Measurements from ENCODE around the gene RGL3. TPM values are rescaled to one million over a fixed set of nuclear protein-coding genes. Genes with fewer than 3 reads are reported as not detected.
A peak's percentile ranks its signal among the peaks of the same experiment; 100 is the strongest.

The RGL3 gene
- total and polyA plus RNA-seq, 9 of the 15 experiments (the other 6 are each of a cell fraction or from before 2014, with no cell fraction given), result 0.12 to 0.61 (median 0.32) TPM; not detected in 4

DNA sequence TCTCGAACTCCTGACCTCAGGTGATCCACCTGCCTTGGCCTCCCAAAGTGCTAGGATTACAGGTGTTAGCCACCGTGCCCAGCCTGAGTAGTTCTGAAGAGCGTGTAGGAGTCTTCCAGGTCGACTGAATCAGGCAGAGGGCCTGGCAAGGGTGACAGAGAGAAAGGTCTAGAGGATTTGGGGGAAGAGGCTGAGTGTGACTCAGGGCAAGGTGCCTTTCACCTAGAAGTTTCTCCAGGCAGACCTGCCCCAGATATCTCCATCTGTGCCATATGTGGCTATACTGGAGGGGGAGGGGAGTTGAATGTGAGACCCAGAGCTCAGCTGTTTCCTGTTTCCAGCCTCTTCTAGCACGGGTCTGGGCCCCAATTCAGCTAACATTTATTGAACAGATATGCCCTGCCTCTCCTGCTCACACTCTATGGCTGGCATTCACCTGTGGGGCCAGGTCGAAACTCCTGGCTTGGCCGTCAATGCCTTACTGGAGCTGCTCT is 71.5 kb downstream of the RGL3 start:
- WGBS (ENCODE audit: insufficient coverage, low coverage, missing lambda C conversion rate), result 54% methylated on average over 6 of the region's 7 CpGs
- BruUV-seq (replicated peaks), result no TSS peak
- ChIA-PET CTCF (ENCODE audit: low intra/inter-chr PET ratio) (no interaction called here), POLR2A (interaction anchor here (0.6 to 2.1 kb wide), 3 partner anchors 14 to 132 kb away, joined by 3 to 13 read pairs (median 5); no protein-coding TSS in a partner anchor)
- Histone ChIP-seq H2AFZ (ENCODE audit: low read depth, low read length) (no peak overlapping the region), H3K27ac (ENCODE audit: extremely low read depth, low read depth, low read length) (0 out of 3 replicates have a peak overlapping the region, but pooled peaks have one; percentile 32), H3K36me3 (ENCODE audit: control insufficient read depth, insufficient read depth, low read length) (no peaks in the 10 kb centered on the region), H3K4me1 (replicated peaks in 1 of 2; ENCODE audit: control insufficient read depth in 2 of 2, insufficient read depth in 2 of 2, low read length in 2 of 2) (peaks cover 26 to 43% of the 10 kb centered on the region in 2 experiments), H3K9me3 (replicated peaks; ENCODE audit: control insufficient read depth, insufficient read depth, low read depth, low read length) (peaks cover 3% of the 10 kb centered on the region; the same call in 1 of the 2 replicates), H4K20me1 (replicated peaks; ENCODE audit: control insufficient read depth, insufficient read depth, low read length) (no peaks in the 10 kb centered on the region), H3K4me3 (no peak overlapping the region), H3K79me2 (ENCODE audit: control insufficient read depth, insufficient read depth, low read length) (no peaks in the 10 kb centered on the region), H3K27me3 (ENCODE audit: control insufficient read depth in 2 of 2, insufficient read depth in 2 of 2, low read length in 2 of 2) (no peaks in the 10 kb centered on the region), H3K9ac (ENCODE audit: insufficient read depth in 1 of 2, low read depth in 2 of 2, low read length in 2 of 2) (peak overlapping the region in 1 of 2 experiments; percentile 18; a peak in 1 of 4 replicates), H3K9me1 (ENCODE audit: control insufficient read depth, insufficient read depth, low read length) (peaks cover 2% of the 10 kb centered on the region), H3K4me2 (ENCODE audit: insufficient read depth, low read length) (no peak overlapping the region)
- ATAC-seq, result no peak
- intact Hi-C loops (cut with micrococcal nuclease), result no loop called here
- in situ Hi-C loops (cut with MboI), result no loop called here
- TF ChIP-seq, protein P1, sequence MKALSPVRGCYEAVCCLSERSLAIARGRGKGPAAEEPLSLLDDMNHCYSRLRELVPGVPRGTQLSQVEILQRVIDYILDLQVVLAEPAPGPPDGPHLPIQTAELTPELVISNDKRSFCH (CRISPR knock-in tag; IDR thresholded peaks at IDR 0.05), result no peak
- TF ChIP-seq, protein P1 (tag; IDR thresholded peaks at IDR 0.05), result no peak
- TF ChIP-seq, protein P2, sequence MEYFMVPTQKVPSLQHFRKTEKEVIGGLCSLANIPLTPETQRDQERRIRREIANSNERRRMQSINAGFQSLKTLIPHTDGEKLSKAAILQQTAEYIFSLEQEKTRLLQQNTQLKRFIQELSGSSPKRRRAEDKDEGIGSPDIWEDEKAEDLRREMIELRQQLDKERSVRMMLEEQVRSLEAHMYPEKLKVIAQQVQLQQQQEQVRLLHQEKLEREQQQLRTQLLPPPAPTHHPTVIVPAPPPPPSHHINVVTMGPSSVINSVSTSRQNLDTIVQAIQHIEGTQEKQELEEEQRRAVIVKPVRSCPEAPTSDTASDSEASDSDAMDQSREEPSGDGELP (CRISPR knock-in tag; IDR thresholded peaks at IDR 0.05; ENCODE audit: borderline replicate concordance), result peak; percentile 21; the same call in 1 of the 2 replicates
- FAIRE-seq, result no peak
- DNase-seq (ENCODE audit: extremely low read depth in 1 of 4, low spot score in 3 of 4), result no peak
